NCI-H2196 (cell line): ENCODE data around the gene HNRNPM.
"Not testable (repeated sequence)": the region's sequence is repeated elsewhere in the genome, so short reads cannot be mapped to it uniquely, and the experiment has no call there.

Experiments
- DNase-seq: peaks from one replicate; lab custom pipeline; 2025; ENCODE audit not compliant: unreplicated experiment; lab: John Stamatoyannopoulos, UW

The HNRNPM gene

DNA sequence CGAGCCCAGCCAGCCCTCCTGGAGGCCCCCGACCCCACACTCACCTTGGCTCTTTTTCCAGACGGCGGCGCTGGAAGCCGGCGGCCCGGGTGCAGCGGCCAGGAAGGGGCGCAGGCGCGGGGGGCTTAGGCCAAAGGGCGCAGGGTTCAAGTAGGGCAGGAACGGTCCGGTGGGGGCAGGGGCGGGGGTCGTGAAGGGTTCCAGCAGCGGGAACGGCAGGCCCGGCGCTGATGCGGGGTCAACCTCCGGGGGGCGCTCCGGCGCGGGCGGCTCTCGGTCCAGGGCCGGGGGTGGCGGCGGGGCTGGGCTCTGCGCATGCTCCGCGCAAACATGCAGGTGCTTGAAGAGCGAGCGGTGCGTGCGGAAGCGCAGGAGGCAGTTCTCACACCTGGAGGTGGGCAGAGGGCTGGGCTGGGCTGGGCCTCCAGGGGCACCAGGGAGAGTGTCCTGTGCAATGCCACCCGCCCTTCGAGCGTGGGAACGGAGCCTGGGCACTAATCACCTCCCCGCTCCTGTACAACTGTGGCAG lies 66.9 kb downstream of the HNRNPM start:
- DNase-seq = no peak

DNA sequence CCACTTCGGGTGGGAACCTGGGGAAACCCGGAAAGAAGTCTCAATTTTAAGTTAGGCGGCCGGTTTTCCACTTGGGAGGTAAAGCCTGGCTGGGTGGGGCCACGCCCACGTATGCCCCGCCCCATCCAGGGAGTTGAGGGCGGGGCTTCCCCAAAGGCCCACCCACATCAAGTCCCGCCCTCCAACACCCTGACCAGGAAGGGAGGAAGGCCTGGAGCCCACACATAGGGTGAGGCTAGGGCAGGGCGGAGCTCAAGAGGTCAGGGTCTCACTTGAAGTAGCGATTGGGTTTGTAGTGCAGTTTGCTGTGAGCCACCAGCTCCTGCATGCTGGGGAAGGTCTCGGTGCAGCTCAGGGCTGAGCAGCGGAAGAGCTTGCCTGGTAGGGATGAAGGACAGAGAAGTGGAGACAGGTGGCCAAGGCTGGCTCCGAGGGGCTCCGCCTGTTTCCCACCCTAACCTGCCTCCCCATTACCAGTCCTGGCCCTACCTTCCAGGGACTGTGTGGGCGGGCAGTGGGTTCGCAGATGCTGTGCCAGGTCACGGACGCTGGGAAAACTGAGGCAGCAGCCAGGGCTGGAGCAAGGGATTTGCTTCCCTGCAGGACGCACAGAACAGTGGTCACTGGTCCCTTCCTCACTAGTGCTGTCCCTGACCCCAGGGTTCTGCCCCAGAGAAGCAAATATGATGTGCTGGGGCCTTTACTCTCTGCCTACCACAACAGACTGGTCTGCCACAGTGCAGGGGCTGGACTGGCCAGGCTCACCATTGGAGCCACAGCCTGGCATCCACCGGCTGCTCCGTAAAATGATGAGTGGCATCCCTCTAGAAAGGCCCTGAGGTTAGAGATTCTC lies 67.6 kb downstream of the HNRNPM start:
- no peak for DNase-seq

DNA sequence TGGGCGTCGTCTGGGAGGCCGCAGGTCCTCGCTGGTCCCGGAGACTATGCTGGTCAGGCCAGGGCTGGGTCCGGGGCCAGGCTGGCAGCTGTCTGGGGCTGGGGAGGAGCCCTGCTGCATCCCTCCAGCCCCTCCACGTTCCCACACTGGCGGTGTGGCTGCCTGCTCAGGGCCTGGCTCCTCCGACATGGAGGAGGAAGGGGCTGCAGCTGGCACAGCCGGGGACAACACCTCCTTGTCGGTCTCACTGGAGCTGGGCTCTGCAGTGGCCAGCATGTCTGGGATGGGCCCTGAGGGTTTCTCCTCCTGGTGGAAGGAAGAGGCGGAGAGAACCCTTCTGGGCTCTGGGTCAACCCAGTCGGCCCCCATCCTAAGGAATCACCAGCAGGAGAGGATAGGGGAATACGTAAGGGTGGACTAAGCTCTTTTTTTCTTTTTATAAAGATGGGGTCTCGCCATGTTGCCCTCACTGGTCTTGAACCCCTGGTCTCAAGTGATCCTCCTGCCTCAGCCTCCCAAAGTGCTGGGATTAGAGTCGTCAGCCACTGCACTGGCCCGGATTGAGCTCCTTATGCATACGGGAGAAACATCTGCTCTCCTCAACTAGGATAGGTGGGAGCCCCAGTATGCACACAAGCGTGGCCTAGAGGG lies 68.4 kb downstream of the HNRNPM start:
- DNase-seq = no peak

DNA sequence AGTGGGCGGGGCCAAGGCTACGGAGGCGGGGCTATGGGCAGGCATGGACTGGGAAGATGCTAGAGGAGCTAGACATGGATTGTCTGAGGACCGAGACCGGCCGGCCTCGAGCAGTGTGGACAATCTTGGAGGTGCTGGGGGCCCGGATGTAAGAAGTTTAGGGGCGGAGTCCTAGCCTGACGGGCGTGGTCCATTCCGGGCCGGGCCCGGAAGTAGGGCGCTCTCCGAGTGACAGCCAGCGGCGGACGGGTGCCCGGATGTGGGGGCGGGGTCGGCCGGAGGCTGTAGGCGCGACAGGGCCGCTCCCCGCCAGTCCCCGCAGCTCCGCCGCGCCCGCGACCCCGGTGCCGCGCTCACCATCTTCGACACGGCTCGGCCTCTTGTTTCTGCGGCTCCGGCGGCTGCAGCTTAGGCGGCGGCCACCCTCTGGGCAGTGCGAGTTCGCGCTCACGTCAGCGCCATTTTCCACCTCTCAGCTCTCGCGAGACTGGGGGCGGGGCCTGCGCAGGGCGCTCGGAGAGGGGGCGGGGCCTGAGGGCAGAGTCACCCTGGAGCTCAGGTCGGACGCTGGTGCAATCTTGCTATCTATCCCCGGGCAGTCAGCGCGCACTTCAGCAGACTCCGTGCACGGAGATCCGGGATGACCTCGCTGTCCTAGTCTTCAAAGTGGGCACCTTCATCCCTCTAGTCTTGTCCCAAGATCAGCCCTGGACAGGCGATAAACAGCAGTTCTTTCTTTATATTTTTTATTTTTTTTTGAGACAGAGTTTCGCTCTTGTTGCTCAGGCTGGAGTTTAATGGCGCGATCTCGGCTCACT lies 69.1 kb downstream of the HNRNPM start, which contains the start of gene ZNF414:
Gene ZNF414, minus strand, starts transcription at position 481 of the 818 bp plus-strand sequence. Its CDS starts 121 bp downstream, at position 360.
- DNase-seq = peak; percentile 94

DNA sequence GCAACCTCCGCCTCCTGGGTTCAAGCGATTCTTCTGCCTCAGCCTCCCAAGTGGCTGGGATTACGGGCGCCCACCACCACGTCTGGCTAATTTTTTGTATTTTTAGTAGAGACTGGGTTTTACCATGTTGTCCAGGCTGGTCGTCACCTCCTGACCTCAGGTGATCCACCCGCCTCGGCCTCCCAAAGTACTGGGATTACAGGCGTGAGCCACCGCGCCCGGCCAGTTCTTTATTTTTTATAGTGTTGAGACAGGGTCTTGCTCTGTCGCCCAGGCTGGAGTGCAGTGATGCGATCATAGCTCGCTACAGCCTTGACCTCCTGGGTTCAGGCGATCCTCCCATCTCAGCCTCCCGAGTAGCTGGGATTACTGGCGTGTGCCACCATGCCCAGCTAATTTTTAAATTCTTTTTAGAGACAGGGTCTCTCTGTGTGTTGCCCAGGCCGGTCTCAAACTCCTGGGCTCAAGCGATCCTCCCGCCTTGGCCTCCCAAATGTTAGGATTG lies 69.8 kb downstream of the HNRNPM start:
- DNase-seq = not testable (repeated sequence)

DNA sequence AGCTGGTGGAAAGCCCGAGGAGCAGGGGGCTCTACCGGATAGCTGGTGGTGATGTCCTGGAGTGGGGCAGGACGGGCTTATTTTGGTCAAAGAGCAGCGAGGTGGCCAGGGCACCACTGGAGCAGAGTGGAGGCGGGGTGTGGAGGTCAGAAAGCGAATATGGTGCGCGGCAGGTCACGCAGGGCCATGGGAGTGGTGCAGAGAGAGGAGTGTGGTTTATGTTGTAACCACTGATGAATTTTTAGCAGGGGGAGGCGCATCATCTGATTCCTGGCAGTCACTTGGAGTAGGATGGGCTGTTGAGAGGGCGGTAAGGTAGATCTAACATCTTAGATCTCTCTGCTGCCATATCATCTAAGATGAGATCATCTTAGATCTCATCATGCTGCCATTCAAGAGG lies 70.5 kb downstream of the HNRNPM start:
- DNase-seq = no peak

DNA sequence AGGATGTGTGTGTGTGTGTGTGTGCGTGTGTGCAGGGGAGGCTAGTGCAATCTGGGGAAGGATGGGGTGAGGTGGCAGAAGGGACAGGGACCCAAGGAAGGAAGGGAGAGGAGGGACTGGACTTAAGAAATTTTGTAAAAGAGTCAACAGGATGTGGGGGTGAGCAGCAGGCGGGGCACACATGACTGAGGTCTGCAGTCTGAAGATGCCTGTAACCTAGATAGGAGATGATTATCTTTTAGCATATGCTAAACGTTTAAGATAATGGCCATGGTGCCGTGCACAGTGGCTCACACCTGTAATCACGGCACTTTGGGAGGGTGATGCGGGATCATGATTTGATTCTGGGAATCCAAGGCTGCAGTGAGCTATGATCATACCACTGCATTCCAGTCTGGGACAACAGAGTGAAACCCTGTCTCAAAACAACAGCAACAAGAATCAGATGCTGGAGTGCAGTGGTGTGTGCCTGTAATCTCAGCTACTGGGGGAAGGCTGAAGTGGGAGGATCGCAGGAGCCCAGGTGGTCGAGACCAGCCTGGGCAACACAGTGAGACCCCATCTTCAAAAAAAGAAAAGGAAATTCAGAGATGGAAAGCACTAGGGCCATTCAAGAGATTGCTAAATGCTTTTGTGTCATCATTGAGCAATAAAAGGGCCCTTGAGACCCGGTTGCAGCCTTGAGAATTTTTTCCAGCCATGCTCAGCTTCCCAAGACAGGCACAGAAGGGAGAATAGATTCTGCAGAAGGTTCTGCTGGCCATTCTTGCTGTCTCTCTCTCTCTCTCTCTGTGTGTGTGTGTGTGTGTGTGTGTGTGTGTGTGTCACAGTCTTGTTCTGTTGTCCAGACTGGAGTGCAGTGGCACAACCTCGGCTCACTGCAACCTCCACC lies 73.0 kb downstream of the HNRNPM start:
- no peak for DNase-seq

DNA sequence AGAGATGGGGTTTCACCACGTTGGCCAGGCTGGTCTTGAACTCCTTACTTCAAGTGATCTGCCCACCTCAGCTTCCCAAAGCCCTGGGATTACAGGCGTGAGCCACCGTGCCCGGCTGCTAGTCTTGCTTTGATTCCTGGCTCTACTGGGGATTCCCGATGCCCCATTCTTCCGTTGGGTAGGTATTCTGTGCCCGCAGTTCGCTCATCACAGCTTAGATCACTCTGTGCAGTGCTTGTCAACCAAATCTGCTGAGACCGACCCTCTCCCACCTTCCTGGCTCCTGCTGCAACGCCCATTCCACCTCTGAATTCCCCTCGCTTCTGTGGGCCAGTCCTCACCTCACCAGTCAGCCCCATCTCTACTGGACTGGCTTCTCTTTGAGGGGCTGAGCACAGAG lies 73.8 kb downstream of the HNRNPM start:
- DNase-seq = no peak

DNA sequence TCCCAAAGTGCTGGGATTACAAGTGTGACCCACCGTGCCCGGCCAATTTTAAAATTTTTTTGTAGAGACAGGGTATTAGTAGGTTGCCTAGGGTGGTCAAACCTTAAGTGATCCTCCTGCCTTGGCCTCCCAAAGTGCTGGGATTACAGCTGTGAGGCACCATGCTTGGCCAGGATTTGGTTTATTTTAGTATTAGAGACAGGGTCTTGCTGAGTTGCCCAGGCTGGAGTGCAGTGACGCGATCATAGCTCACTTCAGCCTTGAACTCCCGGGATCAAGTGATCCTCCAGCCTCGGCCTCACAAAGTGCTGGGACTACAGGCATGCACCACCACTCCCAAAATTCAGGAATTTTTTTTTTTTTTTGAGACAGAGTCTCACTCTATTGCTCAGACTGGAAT lies 74.6 kb downstream of the HNRNPM start:
- no peak for DNase-seq

DNA sequence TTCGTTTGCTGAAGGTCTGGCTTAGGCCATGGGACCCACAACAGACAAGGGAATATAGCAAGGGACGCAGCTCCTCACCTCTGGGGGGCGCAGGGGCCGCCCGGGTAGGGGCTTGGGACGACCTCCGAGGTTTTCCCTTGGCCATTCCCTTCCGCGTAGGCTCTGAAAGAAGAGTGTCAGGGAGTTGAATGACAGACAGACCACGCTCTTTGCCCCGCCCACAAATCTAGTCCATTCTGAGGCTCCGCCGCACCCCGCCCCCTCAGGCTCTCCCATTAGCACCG lies 80.6 kb downstream of the HNRNPM start:
- no peak for DNase-seq

DNA sequence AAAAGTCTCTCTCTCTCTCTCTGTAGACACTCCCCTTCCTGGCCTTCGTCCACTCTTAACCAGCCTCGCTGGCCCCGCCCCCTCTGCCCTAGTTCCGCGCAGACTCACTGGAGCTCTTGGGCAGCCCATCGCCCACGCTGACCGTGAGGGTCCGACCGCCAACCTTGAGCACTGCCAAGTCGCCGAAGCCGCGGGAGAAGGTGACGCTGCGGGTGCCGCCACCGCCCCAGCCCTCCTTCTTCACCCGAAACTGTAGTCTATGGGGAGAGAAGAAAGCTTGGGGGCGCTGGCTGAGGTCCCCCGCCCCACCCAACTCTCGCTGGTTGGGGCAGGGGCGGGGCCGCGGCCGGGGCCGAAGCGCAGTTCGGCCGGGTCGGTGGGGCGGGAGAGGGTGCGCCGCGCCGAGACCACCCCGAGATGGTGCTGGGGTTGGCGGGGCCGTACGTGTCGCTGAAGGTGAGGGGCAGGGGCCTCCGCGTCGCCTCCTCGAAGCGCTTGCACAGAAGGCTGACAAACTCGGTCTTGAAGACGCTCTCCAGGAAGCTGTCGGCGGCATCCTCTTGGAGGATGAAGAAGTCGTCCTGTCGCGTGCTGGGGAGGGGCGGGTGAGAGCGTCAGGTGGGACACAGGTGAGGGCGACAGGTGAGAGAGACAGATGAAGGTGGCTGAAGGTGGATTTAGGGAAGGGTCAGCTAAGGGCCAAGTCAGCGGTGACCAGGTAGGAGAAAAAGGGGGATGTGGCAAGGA lies 81.7 kb downstream of the HNRNPM start:
- peak; percentile 91 for DNase-seq

DNA sequence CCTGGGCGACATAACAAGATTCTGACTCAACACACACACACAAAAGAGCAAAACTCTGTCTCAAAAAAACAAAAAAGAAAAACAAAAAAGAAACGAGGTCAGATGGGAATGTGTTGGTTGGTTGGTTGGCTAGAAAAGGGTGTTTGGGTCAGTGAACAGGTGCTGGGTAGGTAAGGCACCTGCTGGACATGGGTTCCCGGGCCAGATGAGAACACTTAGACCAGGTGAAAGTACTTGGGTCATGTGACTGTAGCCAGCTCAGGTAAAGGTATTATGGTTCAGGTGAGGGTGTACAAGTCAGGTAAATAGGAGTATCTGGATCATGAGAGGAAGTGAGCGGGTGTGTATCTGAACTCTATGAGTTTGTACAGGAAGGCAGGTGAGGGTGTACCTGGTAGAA lies 83.7 kb downstream of the HNRNPM start:
- DNase-seq = no peak

DNA sequence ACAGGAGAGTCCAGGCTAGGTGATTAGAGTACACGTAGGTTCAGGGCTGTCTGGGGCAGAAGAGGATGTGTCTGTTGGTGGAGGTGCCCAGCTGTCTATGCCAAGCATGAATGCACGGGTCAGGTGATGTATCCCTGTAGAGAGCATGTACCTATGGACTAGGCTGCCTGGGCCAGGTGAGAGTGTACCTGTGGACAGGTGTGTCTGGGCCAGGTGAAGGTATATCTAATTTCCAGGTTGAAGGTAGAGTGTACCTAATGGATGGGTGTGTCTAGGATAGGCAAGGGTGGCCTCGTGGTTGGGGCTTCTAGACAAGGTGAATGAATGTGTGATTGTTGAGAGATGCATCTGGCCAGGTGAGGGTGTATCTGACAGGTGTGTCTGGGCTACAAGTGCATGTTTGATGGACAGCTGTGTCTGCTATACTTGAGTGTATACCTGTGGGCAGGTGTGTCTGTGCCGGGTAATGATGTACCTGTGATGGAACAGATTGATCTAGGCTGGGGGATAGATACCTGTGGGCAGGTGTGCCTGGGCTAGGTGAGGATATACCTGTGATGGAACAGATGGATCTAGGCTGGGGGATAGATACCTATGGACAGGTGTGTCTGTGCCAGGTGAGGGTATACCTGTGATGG lies 84.7 kb downstream of the HNRNPM start:
- DNase-seq = no peak

DNA sequence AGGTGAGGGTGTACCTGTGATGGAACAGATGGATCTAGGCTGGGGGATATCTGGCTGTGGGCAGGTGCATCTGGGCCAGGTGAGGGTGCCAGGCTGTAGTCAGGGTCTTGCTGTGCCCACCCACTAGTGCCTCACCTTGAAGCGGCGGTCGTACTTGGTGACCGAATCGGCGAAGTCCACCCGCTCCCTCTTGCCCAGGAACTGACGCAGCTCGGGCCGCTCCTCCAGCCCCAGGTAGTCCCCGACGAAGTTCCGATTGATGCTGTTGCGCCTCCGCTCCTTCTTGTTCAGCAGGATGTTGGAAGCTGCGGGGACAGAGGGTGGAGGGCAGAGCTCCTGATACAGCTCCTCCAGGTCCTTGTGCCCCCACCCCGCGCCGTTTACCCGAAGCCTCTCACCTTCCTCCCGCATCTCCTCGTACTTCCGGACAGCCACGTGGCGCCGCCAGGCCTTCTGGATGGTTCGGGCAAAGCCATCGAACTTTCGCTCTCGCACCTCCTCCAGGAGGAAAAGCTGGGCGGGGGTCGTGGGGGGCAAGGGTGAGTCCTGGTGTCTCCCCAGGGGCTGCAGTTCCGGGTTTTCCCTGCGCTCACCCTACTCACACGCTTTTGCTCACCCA lies 85.4 kb downstream of the HNRNPM start:
- no peak for DNase-seq

DNA sequence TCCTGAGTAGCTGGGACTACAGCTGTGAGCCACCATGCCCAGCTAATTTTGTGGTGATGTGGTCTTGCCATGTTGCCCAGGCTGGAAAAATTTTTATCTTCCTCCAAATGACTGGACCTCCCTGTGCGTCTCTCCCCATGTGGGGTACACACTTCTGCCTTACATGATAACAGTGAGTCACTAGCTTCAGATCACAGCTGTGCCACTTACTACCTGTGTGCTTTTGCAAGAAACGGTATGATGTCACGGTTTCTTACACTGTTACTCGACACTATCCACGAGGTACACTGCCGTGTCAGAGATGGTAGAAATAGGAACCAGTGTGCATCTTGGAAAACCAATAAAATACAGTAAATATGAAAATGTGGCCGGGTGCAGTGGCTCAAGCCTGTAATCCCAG lies 86.7 kb downstream of the HNRNPM start:
- no peak for DNase-seq

DNA sequence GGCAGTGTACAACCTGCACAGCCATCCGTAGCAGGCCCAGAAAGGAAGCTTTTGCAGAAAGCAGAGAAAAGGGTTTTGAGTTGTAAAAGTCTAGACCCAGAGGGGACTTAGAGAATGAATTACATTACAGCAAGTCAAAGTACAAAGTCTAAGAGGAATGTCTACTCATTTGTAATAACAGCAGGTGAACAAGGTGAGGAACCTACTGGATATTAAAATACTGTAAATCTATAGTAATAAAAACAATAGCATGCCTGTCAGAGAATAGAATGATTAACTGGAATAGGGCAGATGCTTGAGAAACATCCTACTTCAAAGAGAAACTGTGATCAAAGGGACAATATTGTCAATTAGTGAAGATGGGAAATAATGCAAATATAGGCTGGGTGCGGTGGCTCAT lies 87.5 kb downstream of the HNRNPM start:
- DNase-seq = no peak

DNA sequence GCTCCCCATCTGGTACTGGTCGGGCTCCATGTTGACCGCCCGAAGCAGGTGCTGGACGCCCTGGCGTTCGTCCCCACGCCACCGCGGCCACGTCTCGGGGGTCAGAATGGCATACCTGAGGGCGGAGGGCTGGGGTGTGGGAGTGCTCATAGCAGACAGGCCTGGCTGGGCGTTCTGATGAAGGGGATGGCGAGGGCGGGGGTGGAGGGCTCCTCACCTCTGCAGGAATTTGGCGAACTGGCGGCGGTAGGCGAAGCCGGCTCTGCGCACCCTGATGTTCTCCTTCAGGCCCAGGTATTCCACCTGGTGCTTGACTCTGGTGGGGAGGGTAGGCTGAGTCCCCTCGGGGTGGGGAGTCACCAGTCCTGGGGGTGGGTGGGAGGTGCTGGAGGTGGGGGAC lies 91.5 kb downstream of the HNRNPM start:
- DNase-seq = no peak

DNA sequence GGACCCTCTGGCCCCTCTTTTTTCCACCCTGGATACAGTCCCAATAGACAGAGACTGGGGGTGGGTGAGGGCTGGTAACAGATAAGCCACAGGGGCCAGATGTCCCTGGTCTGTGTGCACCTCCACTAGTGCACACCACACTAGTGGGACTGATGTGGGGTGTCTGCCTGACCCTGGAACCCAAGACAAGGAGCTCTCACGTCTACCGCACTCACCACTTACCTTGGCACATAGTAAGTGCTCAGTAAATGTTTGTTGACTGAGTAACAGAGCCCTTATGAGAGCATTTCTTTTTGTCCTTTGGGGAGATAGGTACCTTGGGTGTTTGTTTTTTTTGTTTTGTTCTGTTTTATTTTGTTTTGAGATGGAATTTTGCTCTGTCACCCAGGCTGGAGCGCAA lies 92.3 kb downstream of the HNRNPM start:
- no peak for DNase-seq
